A549 (cell line): Measurements from ENCODE around the gene SERTAD1. TPM values are rescaled to one million over a fixed set of nuclear protein-coding genes. Genes with fewer than 3 reads are reported as not detected.

Source experiments
- ATAC-seq, 2 experiments: fragments of 200-7000 bp in 1 of 2; fragments of >200 bp in 1 of 2; cut with Nextera tagmentation in 1 of 2; cut with Tn5 transposase in 1 of 2; 3 replicates each; pipeline versions ENCODE4 v1.8.0 to v1.9.1; 2018 to 2020; ENCODE audit warnings: mild to moderate bottlenecking in 1 of 2, moderate library complexity in 1 of 2
- CTCF ChIA-PET: fragments of 300-600 bp; sonication (Branson Sonifier 250); formaldehyde crosslinking; extraction: SDS; loops from one replicate; lab custom pipeline; 2021; ENCODE audit warnings: antibody characterized with exemption, inconsistent platforms; lab: Yijun Ruan, JAX
- POLR2A ChIA-PET: fragments of 350-600 bp; formaldehyde crosslinking; extraction: SDS; loops from one replicate; lab custom pipeline; 2021; ENCODE audit warnings: antibody characterized with exemption, inconsistent platforms; lab: Yijun Ruan, JAX
- DNase-seq, 2 experiments: peaks; one replicate each; pipeline versions ENCODE4 v3.0.0 to v3.0.0-alpha.2; 2011 to 2016; ENCODE audit warnings: low read depth in 1 of 2, low spot score in 1 of 2
- FAIRE-seq: peaks from 2 replicates; lab custom pipeline; 2011; peaks lifted over from hg19 to GRCh38; lab: Jason Lieb, UNC
- H3K27ac ChIP-seq, 2 experiments: fragments of >200 bp; sonication (Bioruptor Twin); formaldehyde crosslinking; 3 replicates each; pipeline ENCODE4 v1.5.1; 2016 to 2017
- H3K4me1 ChIP-seq: fragments of >200 bp; sonication (Bioruptor Twin); formaldehyde crosslinking; 3 replicates; pipeline ENCODE4 v1.6.1; 2016
- H3K4me2 ChIP-seq: fragments of >200 bp; sonication (Bioruptor Twin); formaldehyde crosslinking; 3 replicates; pipeline ENCODE4 v1.6.1; 2016
- H3K4me3 ChIP-seq: fragments of >200 bp; sonication (Bioruptor Twin); formaldehyde crosslinking; 3 replicates; pipeline ENCODE4 v1.5.1; 2016
- H3K9me3 ChIP-seq: fragments of >200 bp; sonication (Bioruptor Twin); formaldehyde crosslinking; 3 replicates; pipeline ENCODE4 v1.6.1; 2016
- ATOH8 ChIP-seq: fragments of 250-450 bp; sonication (Bioruptor Pico); IDR thresholded peaks from 2 replicates; pipeline ENCODE4 v1.5.0; 2020; ENCODE audit warnings: low read depth, mild to moderate bottlenecking, moderate library complexity
- CBX8 ChIP-seq: fragments of 200-600 bp; sonication (generic); IDR thresholded peaks from 2 replicates; pipeline ENCODE4 v1.6.1; 2016
- CHD4 ChIP-seq: fragments of 200-600 bp; sonication (generic); IDR thresholded peaks from 2 replicates; pipeline ENCODE4 v1.6.1; 2016; ENCODE audit warnings: antibody characterized with exemption, mild to moderate bottlenecking, borderline replicate concordance
- ESRRA ChIP-seq: fragments of 150-350 bp; IDR thresholded peaks from 2 replicates; pipeline ENCODE4 v1.6.1; 2014; ENCODE audit warnings: mild to moderate bottlenecking, low read length, borderline replicate concordance
- FOSB ChIP-seq: fragments of 250-450 bp; sonication (Bioruptor Pico); IDR thresholded peaks from 2 replicates; pipeline ENCODE4 v1.5.0; 2020; ENCODE audit warnings: mild to moderate bottlenecking, moderate library complexity
- FOXS1 ChIP-seq: fragments of 250-450 bp; sonication (Bioruptor Pico); IDR thresholded peaks from 2 replicates; pipeline ENCODE4 v1.5.0; 2020; ENCODE audit warnings: mild to moderate bottlenecking, moderate library complexity
- HEYL ChIP-seq: fragments of 250-450 bp; sonication (Bioruptor Pico); IDR thresholded peaks from 2 replicates; pipeline ENCODE4 v1.8.0; 2021; ENCODE audit warnings: mild to moderate bottlenecking, moderate library complexity
- HOXB5 ChIP-seq: fragments of 250-450 bp; sonication (Bioruptor Pico); IDR thresholded peaks from 2 replicates; pipeline ENCODE4 v1.5.0; 2020; ENCODE audit warnings: mild to moderate bottlenecking, moderate library complexity
- JUNB ChIP-seq: fragments of >200 bp; sonication (Bioruptor Twin); formaldehyde crosslinking; IDR thresholded peaks from 2 replicates; pipeline ENCODE4 v1.6.1; 2016
- KDM1A ChIP-seq: fragments of 200-600 bp; sonication (generic); IDR thresholded peaks from 2 replicates; pipeline ENCODE4 v1.6.1; 2016; ENCODE audit warnings: low read depth, mild to moderate bottlenecking
- KDM5A ChIP-seq: fragments of 200-600 bp; sonication (generic); IDR thresholded peaks from 2 replicates; pipeline ENCODE4 v1.6.1; 2016; ENCODE audit warnings: antibody characterized with exemption, mild to moderate bottlenecking
- MAFK ChIP-seq: fragments of 450-650 bp; IDR thresholded peaks from 2 replicates; pipeline ENCODE4 v1.6.1; 2014; ENCODE audit not compliant: partially characterized antibody
- MYC ChIP-seq: IDR thresholded peaks from 2 replicates; pipeline ENCODE4 v1.6.1; 2012; ENCODE audit warnings: mild to moderate bottlenecking, inconsistent platforms, low read length, improper control_type of control experiment, borderline replicate concordance
- NPAS2 ChIP-seq: fragments of 250-450 bp; sonication (Bioruptor Pico); IDR thresholded peaks from 2 replicates; pipeline ENCODE4 v1.8.0; 2022; ENCODE audit warnings: mild to moderate bottlenecking, moderate library complexity, borderline replicate concordance
- REST ChIP-seq: fragments of 200-600 bp; sonication (generic); IDR thresholded peaks from 2 replicates; pipeline ENCODE4 v1.6.1; 2016; ENCODE audit warnings: antibody characterized with exemption, mild to moderate bottlenecking, moderate library complexity
- TFCP2L1 ChIP-seq: fragments of 250-450 bp; sonication (Bioruptor Pico); IDR thresholded peaks from 2 replicates; pipeline ENCODE4 v1.5.0; 2021; ENCODE audit warnings: mild to moderate bottlenecking
- TP53 ChIP-seq: fragments of 250-450 bp; sonication (Bioruptor Pico); IDR thresholded peaks from 2 replicates; pipeline ENCODE4 v1.5.0; 2021; ENCODE audit warnings: mild to moderate bottlenecking, moderate library complexity
- ZC3H11A ChIP-seq: fragments of 450-650 bp; IDR thresholded peaks from 2 replicates; pipeline ENCODE4 v1.6.1; 2014; ENCODE audit warnings: antibody characterized with exemption, mild to moderate bottlenecking
- ZFP36 ChIP-seq: fragments of 450-650 bp; IDR thresholded peaks from 2 replicates; pipeline ENCODE4 v1.6.1; 2014; ENCODE audit warnings: borderline replicate concordance; ENCODE audit not compliant: partially characterized antibody
- WGBS: methylation state at CpG from one replicate; pipeline ENCODE4 v1.1.6; 2017; ENCODE audit errors: missing lambda C conversion rate; 5-methylcytosine and 5-hydroxymethylcytosine counted together
- polyA plus RNA-seq, 4 experiments: library from polyadenylated mRNA; depleted of rRNA in 3 of 4; stranded (reverse); fragments of >200 nt; fragmentation: RNase III in 1 of 4; extraction: RNeasy Plus Mini Kit Qiagen cat#74134 plus additional on column Dnase treatment in 1 of 4; gene quantifications; 2 replicates in 3 of 4; 3 replicates in 1 of 4; pipeline ENCODE4 v1.2.3, GENCODE V29; 2011 to 2017
- TF ChIP-seq, protein P1 (sequence below): fragments of >200 bp; sonication (Bioruptor Twin); formaldehyde crosslinking; IDR thresholded peaks from 3 replicates; pipeline ENCODE4 v1.6.1; 2016
- TF ChIP-seq, protein P2 (sequence below): fragments of 450-650 bp; IDR thresholded peaks from 2 replicates; pipeline ENCODE4 v1.6.1; 2014; ENCODE audit warnings: antibody characterized with exemption
- TF ChIP-seq, protein P3 (sequence below): IDR thresholded peaks from 2 replicates; pipeline ENCODE4 v1.6.1; 2012

SERTAD1 gene
- polyA plus RNA-seq, 2 of the 4 experiments (the other 2 are of a cell fraction), result 10.7 to 13.6 TPM

DNA sequence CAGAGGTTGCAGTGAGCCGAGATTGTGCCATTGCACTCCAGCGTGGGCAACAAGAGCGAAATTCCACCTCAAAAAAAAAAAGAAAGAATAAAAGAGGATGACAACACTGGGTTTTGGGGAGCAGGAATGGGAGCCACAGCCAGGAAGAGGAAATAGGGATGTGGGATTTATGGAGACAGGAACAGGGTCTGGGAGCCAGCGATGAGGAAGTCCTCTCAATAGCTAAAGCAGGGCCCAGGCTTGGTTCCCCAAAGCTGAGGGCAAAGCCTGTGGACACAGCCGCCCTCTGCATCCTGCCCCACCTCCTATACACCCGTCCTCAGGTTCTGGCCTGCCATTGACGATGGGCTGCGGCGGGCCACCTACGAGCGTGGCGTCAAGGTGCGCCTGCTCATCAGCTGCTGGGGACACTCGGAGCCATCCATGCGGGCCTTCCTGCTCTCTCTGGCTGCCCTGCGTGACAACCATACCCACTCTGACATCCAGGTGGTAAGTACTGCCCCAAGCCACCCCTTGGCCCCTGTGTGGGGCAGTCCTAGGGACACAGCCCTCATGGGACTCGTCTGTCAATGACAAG, 49.4 kb downstream of the SERTAD1 start:
- WGBS, result 92% methylated on average over 16 of the region's 17 CpGs
- TF ChIP-seq CBX8, result no peak
- no peak for TF ChIP-seq TFCP2L1 (CRISPR knock-in tag)
- no peak for TF ChIP-seq MYC
- TF ChIP-seq MAFK, result no peak
- TF ChIP-seq CHD4, result no peak
- TF ChIP-seq, protein P1, sequence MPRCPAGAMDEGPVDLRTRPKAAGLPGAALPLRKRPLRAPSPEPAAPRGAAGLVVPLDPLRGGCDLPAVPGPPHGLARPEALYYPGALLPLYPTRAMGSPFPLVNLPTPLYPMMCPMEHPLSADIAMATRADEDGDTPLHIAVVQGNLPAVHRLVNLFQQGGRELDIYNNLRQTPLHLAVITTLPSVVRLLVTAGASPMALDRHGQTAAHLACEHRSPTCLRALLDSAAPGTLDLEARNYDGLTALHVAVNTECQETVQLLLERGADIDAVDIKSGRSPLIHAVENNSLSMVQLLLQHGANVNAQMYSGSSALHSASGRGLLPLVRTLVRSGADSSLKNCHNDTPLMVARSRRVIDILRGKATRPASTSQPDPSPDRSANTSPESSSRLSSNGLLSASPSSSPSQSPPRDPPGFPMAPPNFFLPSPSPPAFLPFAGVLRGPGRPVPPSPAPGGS, result no peak
- no peak for TF ChIP-seq FOXS1
- TF ChIP-seq HEYL (CRISPR knock-in tag), result no peak
- no peak for TF ChIP-seq NPAS2 (CRISPR knock-in tag)
- no peak for TF ChIP-seq JUNB
- TF ChIP-seq TP53, result no peak
- no peak for TF ChIP-seq ZC3H11A
- TF ChIP-seq REST, result no peak
- TF ChIP-seq, protein P2, sequence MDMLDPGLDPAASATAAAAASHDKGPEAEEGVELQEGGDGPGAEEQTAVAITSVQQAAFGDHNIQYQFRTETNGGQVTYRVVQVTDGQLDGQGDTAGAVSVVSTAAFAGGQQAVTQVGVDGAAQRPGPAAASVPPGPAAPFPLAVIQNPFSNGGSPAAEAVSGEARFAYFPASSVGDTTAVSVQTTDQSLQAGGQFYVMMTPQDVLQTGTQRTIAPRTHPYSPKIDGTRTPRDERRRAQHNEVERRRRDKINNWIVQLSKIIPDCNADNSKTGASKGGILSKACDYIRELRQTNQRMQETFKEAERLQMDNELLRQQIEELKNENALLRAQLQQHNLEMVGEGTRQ, result no peak
- TF ChIP-seq FOSB (CRISPR knock-in tag), result no peak
- FAIRE-seq, result no peak

DNA sequence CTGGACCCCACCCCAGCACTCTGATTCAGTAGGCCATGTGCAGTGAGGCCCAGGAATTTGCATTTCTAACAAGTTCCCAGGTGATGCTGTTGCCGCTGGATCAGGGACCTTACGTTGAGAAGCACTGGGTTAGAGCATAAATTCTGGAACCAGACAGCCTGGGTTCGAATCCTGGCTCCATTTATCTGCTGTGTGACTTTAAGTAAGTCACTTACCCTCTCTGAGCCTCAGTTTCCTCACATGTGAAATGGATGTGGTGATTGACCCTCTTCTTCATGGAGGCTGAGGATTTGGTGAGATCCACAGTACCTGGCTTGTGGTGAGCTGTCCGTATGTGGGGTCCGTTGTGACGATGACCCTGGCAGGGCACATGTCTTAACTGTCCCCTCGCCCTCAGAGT, 51.7 kb downstream of the SERTAD1 start:
- WGBS, result 93% methylated on average over 7 of the region's 7 CpGs
- POLR2A ChIA-PET, result no interaction called here

More for the DNA sequence above, 49.4 kb downstream of the SERTAD1 start:
- Histone ChIP-seq H3K4me2 (no peak overlapping the region), H3K27ac (no peak overlapping the region), H3K4me3 (no peak overlapping the region), H3K4me1 (no peaks in the 10 kb centered on the region), H3K9me3 (no peaks in the 10 kb centered on the region)
- CTCF ChIA-PET, result interaction anchor here (1.1 kb wide), 1 partner anchor 20 kb away, joined by 3 read pairs; no protein-coding TSS in a partner anchor
- DNase-seq (no peak), ATAC-seq (no peak)
- POLR2A ChIA-PET, result no interaction called here

More for the DNA sequence above, 51.7 kb downstream of the SERTAD1 start:
- no peak for TF ChIP-seq ESRRA
- TF ChIP-seq, protein P3, sequence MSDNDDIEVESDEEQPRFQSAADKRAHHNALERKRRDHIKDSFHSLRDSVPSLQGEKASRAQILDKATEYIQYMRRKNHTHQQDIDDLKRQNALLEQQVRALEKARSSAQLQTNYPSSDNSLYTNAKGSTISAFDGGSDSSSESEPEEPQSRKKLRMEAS, result no peak
- TF ChIP-seq ZFP36, result peak; percentile 71
- no peak for TF ChIP-seq FOSB (CRISPR knock-in tag)
- 0 out of 2 replicates have a peak, but pooled peaks have one; percentile 54 for TF ChIP-seq KDM1A
- no peak for TF ChIP-seq KDM5A
- no peak for TF ChIP-seq ATOH8
- TF ChIP-seq HOXB5, result no peak
- CTCF ChIA-PET, result interaction anchor here (0.6 to 1.6 kb wide), 8 partner anchors 9 to 234 kb away, joined by 3 to 8 read pairs (median 4); no protein-coding TSS in a partner anchor
- Histone ChIP-seq H3K9me3 (no peaks in the 10 kb centered on the region), H3K4me2 (no peak overlapping the region), H3K4me3 (no peak overlapping the region), H3K27ac (no peak overlapping the region), H3K4me1 (no peaks in the 10 kb centered on the region)
- DNase-seq (no peak), ATAC-seq (no peak), FAIRE-seq (peak; percentile 93)
